SK-N-SH treated with all-trans-retinoic acid at 6 μM for 48 hours (cell line): ENCODE results near the gene SEC31B.

Experiments used
- ARNTL ChIP-seq: fragments of 450-650 bp; formaldehyde crosslinking; IDR thresholded peaks from 2 replicates; pipeline ENCODE4 v1.5.0; 2020; ENCODE audit warnings: low read depth, mild to moderate bottlenecking, moderate library complexity, borderline replicate concordance
- BACH2 ChIP-seq: fragments of 250-450 bp; sonication (Bioruptor Pico); IDR thresholded peaks from 2 replicates; pipeline ENCODE4 v1.9.0; 2021; ENCODE audit warnings: mild to moderate bottlenecking, borderline replicate concordance
- GLIS3 ChIP-seq: fragments of 250-450 bp; sonication (Bioruptor Pico); IDR thresholded peaks from 2 replicates; pipeline ENCODE4 v1.5.0; 2020; ENCODE audit warnings: mild to moderate bottlenecking, moderate library complexity
- OSR1 ChIP-seq: fragments of 250-450 bp; sonication (Bioruptor Pico); IDR thresholded peaks from 2 replicates; pipeline ENCODE4 v1.8.0; 2022; ENCODE audit warnings: moderate library complexity, mild to moderate bottlenecking, inconsistent platforms
- RARB ChIP-seq: fragments of 250-450 bp; sonication (Bioruptor Pico); IDR thresholded peaks from 2 replicates; pipeline ENCODE4 v1.8.0; 2021; ENCODE audit warnings: mild to moderate bottlenecking, moderate library complexity
- TCF4 ChIP-seq: fragments of 250-450 bp; sonication (Bioruptor Pico); IDR thresholded peaks from 2 replicates; pipeline ENCODE4 v1.8.0; 2021; ENCODE audit warnings: mild to moderate bottlenecking, moderate library complexity, borderline replicate concordance
- TOX ChIP-seq: fragments of 250-450 bp; sonication (Bioruptor Pico); IDR thresholded peaks from 2 replicates; pipeline ENCODE4 v1.8.0; 2021; ENCODE audit warnings: mild to moderate bottlenecking, moderate library complexity, borderline replicate concordance
- TSHZ2 ChIP-seq: fragments of 250-450 bp; sonication (Bioruptor Pico); IDR thresholded peaks from 2 replicates; pipeline ENCODE4 v1.5.0; 2020; ENCODE audit warnings: mild to moderate bottlenecking, moderate library complexity
- ZFP3 ChIP-seq: fragments of 250-450 bp; sonication (Bioruptor Pico); IDR thresholded peaks from 2 replicates; pipeline ENCODE4 v1.5.0; 2020; ENCODE audit warnings: mild to moderate bottlenecking, moderate library complexity
- TF ChIP-seq, protein P1 (sequence below): fragments of 250-450 bp; sonication (Bioruptor Pico); IDR thresholded peaks from 2 replicates; pipeline ENCODE4 v1.5.1; 2020; ENCODE audit warnings: low read depth, mild to moderate bottlenecking, moderate library complexity

GRCh38 chr10:100529475-100530298 lies 10.0 kb upstream of the SEC31B start, which contains the start of gene NDUFB8:
- TF ChIP-seq ZFP3 (CRISPR knock-in tag) (no peak), TOX (no peak), GLIS3 (CRISPR knock-in tag) (no peak), OSR1 (CRISPR knock-in tag) (no peak), ARNTL (CRISPR knock-in tag) (no peak), TCF4 (no peak), BACH2 (CRISPR knock-in tag) (no peak), RARB (CRISPR knock-in tag) (no peak), TSHZ2 (CRISPR knock-in tag) (no peak)
- TF ChIP-seq, protein P1, sequence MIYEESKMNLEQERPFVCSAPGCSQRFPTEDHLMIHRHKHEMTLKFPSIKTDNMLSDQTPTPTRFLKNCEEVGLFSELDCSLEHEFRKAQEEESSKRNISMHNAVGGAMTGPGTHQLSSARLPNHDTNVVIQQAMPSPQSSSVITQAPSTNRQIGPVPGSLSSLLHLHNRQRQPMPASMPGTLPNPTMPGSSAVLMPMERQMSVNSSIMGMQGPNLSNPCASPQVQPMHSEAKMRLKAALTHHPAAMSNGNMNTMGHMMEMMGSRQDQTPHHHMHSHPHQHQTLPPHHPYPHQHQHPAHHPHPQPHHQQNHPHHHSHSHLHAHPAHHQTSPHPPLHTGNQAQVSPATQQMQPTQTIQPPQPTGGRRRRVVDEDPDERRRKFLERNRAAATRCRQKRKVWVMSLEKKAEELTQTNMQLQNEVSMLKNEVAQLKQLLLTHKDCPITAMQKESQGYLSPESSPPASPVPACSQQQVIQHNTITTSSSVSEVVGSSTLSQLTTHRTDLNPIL (CRISPR knock-in tag) = no peak
